Measurements from ENCODE around the gene ZNF827. TPM values are rescaled to one million over a fixed set of nuclear protein-coding genes. Genes with fewer than 3 reads are reported as not detected.

Gene ZNF827
- total RNA-seq, 1 experiment from 2014 or later, result 5.3 TPM

- CTCF ChIA-PET, result no interaction called here
- Histone ChIP-seq H3K4me3 (ENCODE audit: low read depth, low read length) (no peak overlapping the region), H3K9me3 (no peaks in the 10 kb centered on the region), H3K4me1 (no peaks in the 10 kb centered on the region), H3K36me3 (ENCODE audit: control insufficient read depth, insufficient read depth, low read length) (no peaks in the 10 kb centered on the region), H3K27me3 (replicated peaks; ENCODE audit: control insufficient read depth, insufficient read depth, low read length) (no peaks in the 10 kb centered on the region)
- H3K36me3 Mint-ChIP-seq (ENCODE audit: insufficient read depth, unreplicated experiment), result no peaks in the 10 kb centered on the region
- no peak overlapping the region for H3K27ac Mint-ChIP-seq (ENCODE audit: unreplicated experiment)
- H3K27me3 Mint-ChIP-seq (ENCODE audit: insufficient read depth, unreplicated experiment), result peaks cover 12% of the 10 kb centered on the region
- H3K9me3 Mint-ChIP-seq (ENCODE audit: unreplicated experiment), result no peaks in the 10 kb centered on the region
- TF ChIP-seq CTCF (IDR thresholded peaks at IDR 0.05; ENCODE audit: insufficient read depth in 1 of 2, low read depth in 1 of 2, low read length in 1 of 2, severe bottlenecking in 1 of 2, unreplicated experiment in 1 of 2), result no peak
- DNase-seq, result no peak
- POLR2A ChIA-PET, result no interaction called here
- no peak overlapping the region for H3K4me3 Mint-ChIP-seq (ENCODE audit: unreplicated experiment)
- BruUV-seq (replicated peaks), result no TSS peak
- H3K4me1 Mint-ChIP-seq (ENCODE audit: low read depth, unreplicated experiment), result peaks cover 7% of the 10 kb centered on the region
- intact Hi-C loops (cut with micrococcal nuclease; ENCODE audit: unreplicated experiment), result no loop called here
Observed at GRCh38 chr4:145982791-145983190, 44.2 kb upstream of the ZNF827 start.

GRCh38 chr4:145979160-145979559, 40.5 kb upstream of the ZNF827 start:
- H3K9me3 ChIP-seq, result no peaks in the 10 kb centered on the region
- no peaks in the 10 kb centered on the region for H3K4me1 ChIP-seq
- H3K9me3 Mint-ChIP-seq (ENCODE audit: unreplicated experiment), result no peaks in the 10 kb centered on the region
- ChIA-PET CTCF (no interaction called here), POLR2A (no interaction called here)
- peaks cover 7% of the 10 kb centered on the region for H3K4me1 Mint-ChIP-seq (ENCODE audit: low read depth, unreplicated experiment)
- H3K36me3 ChIP-seq (ENCODE audit: control insufficient read depth, insufficient read depth, low read length), result no peaks in the 10 kb centered on the region
- no peak for TF ChIP-seq CTCF (IDR thresholded peaks at IDR 0.05; ENCODE audit: insufficient read depth in 1 of 2, low read depth in 1 of 2, low read length in 1 of 2, severe bottlenecking in 1 of 2, unreplicated experiment in 1 of 2)
- no TSS peak for BruUV-seq (replicated peaks)
- H3K4me3 ChIP-seq (ENCODE audit: low read depth, low read length), result no peak overlapping the region
- no peak overlapping the region for H3K4me3 Mint-ChIP-seq (ENCODE audit: unreplicated experiment)
- intact Hi-C loops (cut with micrococcal nuclease; ENCODE audit: unreplicated experiment), result no loop called here
- H3K27me3 ChIP-seq (replicated peaks; ENCODE audit: control insufficient read depth, insufficient read depth, low read length), result no peaks in the 10 kb centered on the region
- H3K36me3 Mint-ChIP-seq (ENCODE audit: insufficient read depth, unreplicated experiment), result no peaks in the 10 kb centered on the region
- peaks cover 16% of the 10 kb centered on the region for H3K27me3 Mint-ChIP-seq (ENCODE audit: insufficient read depth, unreplicated experiment)
- DNase-seq, result no peak
- H3K27ac Mint-ChIP-seq (ENCODE audit: unreplicated experiment), result no peak overlapping the region

GRCh38 chr4:145976680-145977079, 38.1 kb upstream of the ZNF827 start:
- Histone ChIP-seq H3K4me3 (ENCODE audit: low read depth, low read length) (no peak overlapping the region), H3K9me3 (no peaks in the 10 kb centered on the region), H3K27me3 (replicated peaks; ENCODE audit: control insufficient read depth, insufficient read depth, low read length) (no peaks in the 10 kb centered on the region), H3K4me1 (no peaks in the 10 kb centered on the region), H3K36me3 (ENCODE audit: control insufficient read depth, insufficient read depth, low read length) (no peaks in the 10 kb centered on the region)
- no peak for TF ChIP-seq CTCF (IDR thresholded peaks at IDR 0.05; ENCODE audit: insufficient read depth in 1 of 2, low read depth in 1 of 2, low read length in 1 of 2, severe bottlenecking in 1 of 2, unreplicated experiment in 1 of 2)
- CTCF ChIA-PET, result no interaction called here
- POLR2A ChIA-PET, result no interaction called here
- BruUV-seq (replicated peaks), result no TSS peak
- Mint-ChIP-seq H3K27me3 (ENCODE audit: insufficient read depth, unreplicated experiment) (peaks cover 13% of the 10 kb centered on the region), H3K9me3 (ENCODE audit: unreplicated experiment) (no peaks in the 10 kb centered on the region), H3K4me3 (ENCODE audit: unreplicated experiment) (no peak overlapping the region), H3K36me3 (ENCODE audit: insufficient read depth, unreplicated experiment) (no peaks in the 10 kb centered on the region), H3K4me1 (ENCODE audit: low read depth, unreplicated experiment) (peaks cover 7% of the 10 kb centered on the region), H3K27ac (ENCODE audit: unreplicated experiment) (no peak overlapping the region)
- DNase-seq, result no peak
- intact Hi-C loops (cut with micrococcal nuclease; ENCODE audit: unreplicated experiment), result no loop called here
